ENCODE measurements around the gene ADAMTS16.
A peak's percentile ranks its signal among the peaks of the same experiment; 100 is the strongest.

The ADAMTS16 gene

GRCh38 chr5:5320062-5320805, 180.1 kb downstream of the ADAMTS16 start:
- DNase-seq, result no peak

- DNase-seq, result no peak
These were observed 181.0 kb downstream of the ADAMTS16 start for GRCh38 chr5:5321137-5321536.

GRCh38 chr5:5323551-5323950, 183.4 kb downstream of the ADAMTS16 start:
- no peak for DNase-seq

GRCh38 chr5:5326115-5326758, 186.1 kb downstream of the ADAMTS16 start:
- DNase-seq, result no peak

GRCh38 chr5:5327126-5327525, 187.0 kb downstream of the ADAMTS16 start:
- no peak for DNase-seq

- DNase-seq, result no peak
These were observed 190.8 kb downstream of the ADAMTS16 start for GRCh38 chr5:5330728-5331452.

GRCh38 chr5:5331848-5332247, 191.7 kb downstream of the ADAMTS16 start:
- no peak for DNase-seq

GRCh38 chr5:5332287-5332686, 192.2 kb downstream of the ADAMTS16 start:
- DNase-seq, result no peak

GRCh38 chr5:5335107-5335506, 195.0 kb downstream of the ADAMTS16 start:
- no peak for DNase-seq

- no peak for DNase-seq
These were observed 195.7 kb downstream of the ADAMTS16 start for GRCh38 chr5:5335700-5336264.

- no peak for DNase-seq
These were observed 199.1 kb downstream of the ADAMTS16 start for GRCh38 chr5:5339257-5339656.

- DNase-seq, result peak; percentile 3
These were observed 200.1 kb downstream of the ADAMTS16 start for GRCh38 chr5:5340206-5340729.

- no peak for DNase-seq
These were observed 201.6 kb downstream of the ADAMTS16 start for GRCh38 chr5:5341531-5342292.

- no peak for DNase-seq
These were observed 202.7 kb downstream of the ADAMTS16 start for GRCh38 chr5:5342784-5343183.

GRCh38 chr5:5343568-5343967, 203.4 kb downstream of the ADAMTS16 start:
- DNase-seq, result no peak

- no peak for DNase-seq
These were observed 204.0 kb downstream of the ADAMTS16 start for GRCh38 chr5:5344051-5344571.

GRCh38 chr5:5344606-5345005, 204.5 kb downstream of the ADAMTS16 start:
- no peak for DNase-seq

GRCh38 chr5:5347442-5347841, 207.3 kb downstream of the ADAMTS16 start:
- DNase-seq, result no peak

GRCh38 chr5:5348135-5348534, 208.0 kb downstream of the ADAMTS16 start:
- no peak for DNase-seq

GRCh38 chr5:5348576-5348975, 208.4 kb downstream of the ADAMTS16 start:
- no peak for DNase-seq

- DNase-seq, result no peak
These were observed 210.0 kb downstream of the ADAMTS16 start for GRCh38 chr5:5350101-5350500.

- no peak for DNase-seq
These were observed 211.3 kb downstream of the ADAMTS16 start for GRCh38 chr5:5351288-5351979.

Measured in stimulated activated CD4-positive, alpha-beta T cell treated with anti-CD3 and anti-CD28 coated beads, Interleukin-15, amount 100 ng/mL, for 24 hours (primary cell).